ENCODE measurements around the gene TGFBR3.

Gene TGFBR3

GRCh38 chr1:91701472-91701869, 184.5 kb downstream of the TGFBR3 start:
- Histone ChIP-seq H3K9me3 (no peaks in the 10 kb centered on the region), H3K36me3 (replicated peaks) (no peaks in the 10 kb centered on the region), H3K4me3 (no peak overlapping the region), H3K27me3 (ENCODE audit: low read depth) (no peaks in the 10 kb centered on the region), H3K4me1 (no peaks in the 10 kb centered on the region; the same call in 1 of the 2 replicates)
- no peak for DNase-seq (ENCODE audit: low spot score in 2 of 2)
- in situ Hi-C loops (cut with MboI; ENCODE audit: low sequenced_read_pairs) = no loop called here

GRCh38 chr1:91700771-91701471, 185.0 kb downstream of the TGFBR3 start:
- in situ Hi-C loops (cut with MboI; ENCODE audit: low sequenced_read_pairs) = no loop called here
- no peak overlapping the region for H3K4me3 ChIP-seq

GRCh38 chr1:91700332-91700731, 185.6 kb downstream of the TGFBR3 start:
- Histone ChIP-seq H3K4me3 (no peak overlapping the region), H3K4me1 (no peaks in the 10 kb centered on the region), H3K9me3 (no peaks in the 10 kb centered on the region), H3K36me3 (replicated peaks) (no peaks in the 10 kb centered on the region), H3K27me3 (ENCODE audit: low read depth) (no peaks in the 10 kb centered on the region)
- DNase-seq (ENCODE audit: low spot score in 2 of 2) = no peak
- in situ Hi-C loops (cut with MboI; ENCODE audit: low sequenced_read_pairs) = no loop called here

More at GRCh38 chr1:91700771-91701471, 185.0 kb downstream of the TGFBR3 start:
- H3K36me3 ChIP-seq (replicated peaks) = no peaks in the 10 kb centered on the region
- no peaks in the 10 kb centered on the region for H3K27me3 ChIP-seq (ENCODE audit: low read depth)
- no peaks in the 10 kb centered on the region; the same call in 1 of the 2 replicates for H3K4me1 ChIP-seq
- H3K9me3 ChIP-seq = no peaks in the 10 kb centered on the region
- no peak for DNase-seq (ENCODE audit: low spot score in 2 of 2)

- Histone ChIP-seq H3K4me1 (no peaks in the 10 kb centered on the region), H3K4me3 (no peak overlapping the region), H3K36me3 (replicated peaks) (no peaks in the 10 kb centered on the region), H3K27me3 (ENCODE audit: low read depth) (no peaks in the 10 kb centered on the region), H3K9me3 (no peaks in the 10 kb centered on the region)
- DNase-seq (ENCODE audit: low spot score in 2 of 2) = no peak
- in situ Hi-C loops (cut with MboI; ENCODE audit: low sequenced_read_pairs) = no loop called here
Observed at GRCh38 chr1:91699339-91699974, 186.5 kb downstream of the TGFBR3 start.

- Histone ChIP-seq H3K36me3 (replicated peaks) (no peaks in the 10 kb centered on the region), H3K27me3 (ENCODE audit: low read depth) (no peaks in the 10 kb centered on the region), H3K4me1 (no peaks in the 10 kb centered on the region), H3K4me3 (no peak overlapping the region), H3K9me3 (no peaks in the 10 kb centered on the region)
- in situ Hi-C loops (cut with MboI; ENCODE audit: low sequenced_read_pairs) = no loop called here
- DNase-seq (ENCODE audit: low spot score in 2 of 2) = no peak
Observed at GRCh38 chr1:91697861-91698260, 188.1 kb downstream of the TGFBR3 start.

DNA sequence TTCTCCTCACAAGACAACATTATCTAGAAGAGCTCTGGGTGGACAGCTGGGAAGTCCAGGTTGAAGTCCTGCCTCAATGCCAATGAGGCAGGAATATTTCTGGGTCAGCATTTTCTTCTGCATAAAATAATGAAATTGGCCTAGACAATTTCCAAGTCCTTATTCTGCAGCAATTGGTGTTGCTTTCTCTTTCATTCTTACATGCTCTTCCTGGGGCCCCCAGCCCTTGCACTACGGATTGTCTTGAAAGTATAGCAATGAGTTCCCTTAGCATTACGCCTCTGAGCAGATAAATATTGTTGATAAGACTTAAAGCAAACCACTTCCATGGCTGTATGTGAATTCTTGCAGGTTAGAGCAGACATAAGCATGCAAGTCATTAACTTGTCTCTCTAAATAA, 188.5 kb downstream of the TGFBR3 start:
- in situ Hi-C loops (cut with MboI; ENCODE audit: low sequenced_read_pairs) = no loop called here
- H3K9me3 ChIP-seq = no peaks in the 10 kb centered on the region
- no peaks in the 10 kb centered on the region for H3K36me3 ChIP-seq (replicated peaks)
- no peaks in the 10 kb centered on the region for H3K4me1 ChIP-seq
- H3K4me3 ChIP-seq = no peak overlapping the region
- no peaks in the 10 kb centered on the region for H3K27me3 ChIP-seq (ENCODE audit: low read depth)
- no peak for DNase-seq (ENCODE audit: low spot score in 2 of 2)

DNA sequence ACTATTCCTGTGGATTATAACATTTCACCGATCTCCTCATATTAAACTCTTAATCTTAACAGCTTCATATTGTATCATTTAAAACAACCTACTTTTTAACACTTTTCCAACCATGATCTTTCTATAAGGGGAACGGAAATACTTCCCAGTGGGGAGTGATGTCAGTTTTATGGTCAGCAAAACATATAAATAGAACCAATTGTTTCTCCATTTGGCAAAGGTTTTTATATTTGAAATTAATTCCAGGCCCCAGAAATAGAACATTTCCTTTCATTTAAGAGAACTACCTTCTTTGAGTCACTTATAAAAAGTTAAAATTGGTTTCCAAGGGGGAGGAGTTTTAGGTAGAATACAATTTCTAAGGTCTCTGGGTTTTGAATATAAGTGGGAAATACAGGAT, 189.6 kb downstream of the TGFBR3 start:
- no peak overlapping the region for H3K4me3 ChIP-seq
- in situ Hi-C loops (cut with MboI; ENCODE audit: low sequenced_read_pairs) = no loop called here
- H3K4me1 ChIP-seq = no peaks in the 10 kb centered on the region
- no peaks in the 10 kb centered on the region for H3K27me3 ChIP-seq (ENCODE audit: low read depth)
- H3K9me3 ChIP-seq = no peaks in the 10 kb centered on the region
- H3K36me3 ChIP-seq (replicated peaks) = no peaks in the 10 kb centered on the region
- DNase-seq (ENCODE audit: low spot score in 2 of 2) = no peak

DNA sequence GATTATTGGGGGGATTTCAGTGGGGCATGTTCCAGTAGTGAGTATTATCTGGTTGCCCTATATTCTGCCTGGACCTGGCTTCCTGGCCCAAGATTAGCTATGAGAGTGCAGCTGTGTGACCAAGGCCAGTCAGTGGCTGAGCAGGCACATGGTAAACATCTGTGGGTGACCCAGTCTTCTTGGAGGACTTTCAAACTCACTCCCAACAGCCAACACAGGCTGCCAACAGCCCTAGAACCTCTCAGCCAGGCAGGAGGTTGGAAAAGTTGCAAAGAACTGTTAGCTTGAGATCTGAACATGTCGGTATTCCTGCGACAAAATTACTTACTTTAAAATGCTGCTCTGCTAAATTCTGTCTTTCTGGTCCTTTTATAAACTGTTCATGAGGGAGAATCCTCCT, 192.4 kb downstream of the TGFBR3 start:
- Histone ChIP-seq H3K36me3 (replicated peaks) (no peaks in the 10 kb centered on the region), H3K27me3 (ENCODE audit: low read depth) (no peaks in the 10 kb centered on the region), H3K4me3 (no peak overlapping the region), H3K9me3 (no peaks in the 10 kb centered on the region), H3K4me1 (peaks cover 3% of the 10 kb centered on the region; the same call in 1 of the 2 replicates)
- no peak for DNase-seq (ENCODE audit: low spot score in 2 of 2)
- in situ Hi-C loops (cut with MboI; ENCODE audit: low sequenced_read_pairs) = no loop called here

DNA sequence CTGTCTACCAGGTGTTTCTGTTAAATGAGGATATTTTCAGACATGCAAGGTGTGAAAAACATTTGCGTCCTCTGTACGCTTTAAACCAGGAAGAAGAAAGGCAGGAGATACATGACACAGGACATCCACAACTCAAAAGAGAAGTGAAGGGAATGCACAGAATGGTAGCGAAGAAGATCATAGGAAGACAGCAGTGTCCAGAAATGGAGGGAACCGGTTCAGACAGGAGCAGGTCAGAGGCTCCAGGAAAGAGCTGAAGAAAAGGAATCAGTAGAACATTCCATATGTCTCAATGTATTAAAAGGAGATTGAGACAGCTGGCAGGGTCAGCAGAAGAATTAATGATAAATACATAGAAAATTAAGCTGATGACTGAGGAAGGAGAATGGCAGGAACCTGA, 194.4 kb downstream of the TGFBR3 start:
- Histone ChIP-seq H3K4me1 (peaks cover 3% of the 10 kb centered on the region; the same call in 1 of the 2 replicates), H3K9me3 (no peaks in the 10 kb centered on the region), H3K27me3 (ENCODE audit: low read depth) (no peaks in the 10 kb centered on the region), H3K4me3 (no peak overlapping the region), H3K36me3 (replicated peaks) (no peaks in the 10 kb centered on the region)
- DNase-seq (ENCODE audit: low spot score in 2 of 2) = no peak
- in situ Hi-C loops (cut with MboI; ENCODE audit: low sequenced_read_pairs) = no loop called here

DNA sequence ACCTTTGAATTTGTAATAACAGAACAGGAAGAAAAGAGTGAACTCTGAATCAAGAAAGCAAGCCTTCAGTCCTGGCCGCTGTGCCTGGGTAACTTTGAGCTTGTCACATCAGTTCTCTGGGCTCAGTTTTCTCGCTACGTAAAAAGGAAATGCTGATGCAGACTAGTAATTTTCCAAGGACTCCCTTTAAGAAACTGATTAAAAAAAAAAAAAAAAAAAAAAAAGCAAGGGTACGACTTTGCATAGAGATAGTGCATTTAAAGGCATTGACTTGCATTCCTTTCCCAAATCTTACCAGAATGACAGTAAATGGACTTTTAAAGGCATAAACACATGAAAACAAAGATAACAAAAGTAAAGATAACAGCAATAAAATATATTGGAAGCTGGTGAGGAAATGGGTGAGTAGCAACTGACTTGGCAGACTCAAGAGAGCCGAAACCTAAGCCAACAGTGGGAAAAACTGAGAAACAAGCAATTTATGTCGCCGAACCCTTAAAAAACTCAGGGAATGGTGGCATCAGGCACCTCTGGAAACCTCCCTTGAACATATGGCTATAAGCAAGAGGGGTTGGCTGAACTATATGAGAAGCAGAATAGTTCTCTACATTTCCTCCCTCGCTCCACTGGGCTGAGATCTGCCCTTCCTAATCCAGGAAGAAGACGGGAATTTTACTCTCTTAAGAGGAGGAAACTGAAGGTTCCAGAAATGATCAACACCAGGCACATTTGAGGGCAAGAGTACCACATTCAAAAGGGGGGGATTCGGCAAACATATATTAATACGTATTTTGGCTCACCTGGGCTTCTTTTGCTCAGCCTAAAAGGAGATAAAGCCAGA, 196.1 kb downstream of the TGFBR3 start:
- no peak for DNase-seq (ENCODE audit: low spot score in 2 of 2)
- H3K36me3 ChIP-seq (replicated peaks) = no peaks in the 10 kb centered on the region
- no peaks in the 10 kb centered on the region for H3K9me3 ChIP-seq
- no peak overlapping the region for H3K4me3 ChIP-seq
- in situ Hi-C loops (cut with MboI; ENCODE audit: low sequenced_read_pairs) = no loop called here
- no peaks in the 10 kb centered on the region for H3K27me3 ChIP-seq (ENCODE audit: low read depth)
- peaks cover 3% of the 10 kb centered on the region; the same call in 1 of the 2 replicates for H3K4me1 ChIP-seq

DNA sequence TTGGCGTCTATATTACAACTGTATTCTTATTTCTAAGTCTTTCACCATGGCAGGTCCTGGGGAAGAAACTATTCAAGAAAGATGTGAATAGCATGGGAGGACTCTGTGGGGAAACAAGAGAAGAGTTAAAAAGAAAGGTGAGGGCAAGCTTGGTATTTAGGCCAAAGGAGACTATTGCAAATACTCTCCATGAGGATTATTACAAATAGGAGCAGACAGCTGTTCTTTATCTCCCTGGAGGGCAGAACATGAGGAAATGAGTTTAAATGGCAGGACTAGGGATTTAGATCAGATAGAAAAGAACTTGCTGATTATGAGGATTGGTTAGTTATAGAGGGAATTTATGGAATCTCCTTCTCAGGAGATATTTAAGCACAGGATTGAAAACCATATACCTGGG, 198.5 kb downstream of the TGFBR3 start:
- Histone ChIP-seq H3K4me3 (no peak overlapping the region), H3K27me3 (ENCODE audit: low read depth) (no peaks in the 10 kb centered on the region), H3K36me3 (replicated peaks) (no peaks in the 10 kb centered on the region), H3K4me1 (peaks cover 3% of the 10 kb centered on the region; the same call in 1 of the 2 replicates), H3K9me3 (no peaks in the 10 kb centered on the region)
- in situ Hi-C loops (cut with MboI; ENCODE audit: low sequenced_read_pairs) = no loop called here
- DNase-seq (ENCODE audit: low spot score in 2 of 2) = no peak

GRCh38 chr1:91685994-91686393, 200.0 kb downstream of the TGFBR3 start:
- peaks cover 3% of the 10 kb centered on the region; the same call in 1 of the 2 replicates for H3K4me1 ChIP-seq
- no peaks in the 10 kb centered on the region for H3K9me3 ChIP-seq
- in situ Hi-C loops (cut with MboI; ENCODE audit: low sequenced_read_pairs) = no loop called here
- H3K4me3 ChIP-seq = no peak overlapping the region
- H3K36me3 ChIP-seq (replicated peaks) = no peaks in the 10 kb centered on the region
- DNase-seq (ENCODE audit: low spot score in 2 of 2) = no peak
- H3K27me3 ChIP-seq (ENCODE audit: low read depth) = no peaks in the 10 kb centered on the region

- Histone ChIP-seq H3K9me3 (no peaks in the 10 kb centered on the region), H3K4me3 (no peak overlapping the region), H3K27me3 (ENCODE audit: low read depth) (no peaks in the 10 kb centered on the region), H3K4me1 (peaks cover 3% of the 10 kb centered on the region; the same call in 1 of the 2 replicates), H3K36me3 (replicated peaks) (no peaks in the 10 kb centered on the region)
- DNase-seq (ENCODE audit: low spot score in 2 of 2) = no peak
- in situ Hi-C loops (cut with MboI; ENCODE audit: low sequenced_read_pairs) = no loop called here
Observed at GRCh38 chr1:91684481-91685196, 201.3 kb downstream of the TGFBR3 start.
